GM18502 (cell line): ENCODE results near the gene DGKD.
A peak's percentile ranks its signal among the peaks of the same experiment; 100 is the strongest.

Source experiments
- ATAC-seq: cut with Tn5 transposase; IDR thresholded peaks from one replicate; pipeline ENCODE4 v1.9.1; 2021; ENCODE audit warnings: mild to moderate bottlenecking; ENCODE audit not compliant: unreplicated experiment, poor library complexity

Gene DGKD

DNA sequence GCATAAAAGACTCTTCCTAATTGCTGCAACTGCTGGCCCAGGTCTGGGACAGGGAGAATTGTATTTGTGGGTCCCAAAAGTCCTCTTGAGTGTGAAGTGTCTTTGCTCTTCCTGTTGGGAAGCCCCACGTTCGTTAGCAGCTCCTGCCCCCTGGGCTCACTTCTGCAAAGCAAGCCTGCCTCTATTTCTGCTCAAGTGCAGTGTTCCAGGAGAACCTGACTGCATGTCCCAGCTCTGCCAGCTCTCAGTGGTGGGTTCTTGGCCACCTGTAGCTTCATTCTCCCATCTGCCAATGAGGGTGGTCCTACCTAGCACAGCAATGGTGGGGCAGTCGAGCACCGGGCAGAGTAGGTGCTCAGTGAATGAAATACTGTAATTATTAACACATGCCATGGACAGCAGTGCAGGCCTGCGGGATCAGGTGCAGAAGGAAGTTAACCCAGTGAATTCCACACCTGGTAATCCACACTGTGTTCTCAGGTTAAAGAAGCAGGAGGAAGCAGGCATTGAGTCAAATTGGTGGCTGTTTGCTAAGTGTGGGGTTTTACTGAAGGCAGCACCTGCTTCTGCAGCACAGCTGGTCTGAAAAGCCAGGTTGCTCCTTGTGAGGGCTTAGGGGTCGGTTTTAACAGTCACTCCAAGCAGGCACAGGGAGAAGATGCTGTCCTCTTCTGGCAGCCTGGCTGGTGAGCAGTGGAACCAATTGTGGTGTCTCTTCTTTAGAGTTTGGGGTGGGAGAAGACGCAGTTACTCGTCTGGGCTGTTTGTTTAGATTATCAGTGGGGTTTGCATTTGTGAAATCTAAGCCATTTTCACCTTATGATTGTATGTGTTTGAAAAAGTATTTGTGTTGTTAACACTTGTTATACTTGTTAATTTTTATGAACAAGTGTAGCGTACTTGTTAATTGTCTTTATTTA lies 54.3 kb downstream of the DGKD start:
- no peak for ATAC-seq

DNA sequence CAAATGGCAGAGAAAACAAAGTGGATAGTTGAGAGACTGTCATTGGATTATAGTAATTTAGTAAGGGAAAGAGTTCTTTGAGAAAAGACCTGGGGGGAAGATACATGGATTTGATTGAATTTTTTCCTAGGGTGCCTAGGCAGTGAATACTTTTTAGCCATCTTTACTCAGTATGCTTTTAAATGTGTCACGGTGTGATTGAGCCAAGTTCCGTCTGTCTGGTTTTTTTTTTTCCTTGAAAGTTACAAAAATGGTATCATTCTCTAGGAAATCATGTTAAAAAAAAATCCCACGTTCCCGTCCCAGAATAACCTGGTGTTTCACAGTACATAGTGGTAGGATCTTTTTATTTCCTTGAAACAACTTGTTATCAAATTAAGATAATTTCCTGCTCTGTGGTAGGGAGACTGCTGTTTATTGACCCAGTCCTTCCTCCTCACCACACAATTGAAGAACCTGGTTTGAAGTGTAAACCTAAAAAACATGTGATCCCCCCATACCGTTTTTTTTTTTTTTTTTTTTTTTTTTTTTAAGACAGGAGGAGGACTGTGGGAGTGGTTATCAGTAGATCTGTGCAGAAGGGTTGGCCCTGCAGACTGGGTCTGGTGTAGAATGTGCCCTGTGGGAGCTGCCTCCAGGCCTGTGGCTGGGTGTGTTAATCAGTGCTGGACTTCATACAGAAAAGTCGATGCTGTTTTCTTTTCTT lies 55.1 kb downstream of the DGKD start:
- no peak for ATAC-seq

DNA sequence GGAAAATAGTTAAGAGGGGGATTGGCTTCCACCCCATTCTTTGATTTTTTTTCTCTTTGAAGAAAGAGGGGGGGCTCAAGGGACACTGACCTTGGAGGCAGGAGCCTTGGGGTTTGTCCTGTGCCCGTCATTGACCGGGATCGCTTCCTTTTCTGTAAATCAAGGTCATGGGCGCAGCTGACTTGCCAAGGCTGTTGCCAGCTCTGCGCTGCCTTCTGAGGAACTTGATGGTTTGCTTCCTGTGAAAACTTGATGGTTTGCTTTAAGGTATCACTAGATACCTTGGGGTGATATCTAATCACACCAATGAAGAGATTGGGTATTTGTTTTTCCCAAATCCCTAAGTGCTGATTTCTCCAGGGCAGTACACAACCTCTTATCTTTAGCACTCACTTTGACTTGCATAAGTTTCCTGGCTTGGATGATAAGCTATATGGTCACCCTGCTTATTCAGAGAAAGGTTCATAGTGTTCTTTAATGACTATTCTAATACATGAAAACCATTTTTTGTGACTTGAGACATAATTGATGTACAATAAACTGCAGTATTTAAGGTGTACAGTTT lies 56.0 kb downstream of the DGKD start:
- ATAC-seq: no peak

DNA sequence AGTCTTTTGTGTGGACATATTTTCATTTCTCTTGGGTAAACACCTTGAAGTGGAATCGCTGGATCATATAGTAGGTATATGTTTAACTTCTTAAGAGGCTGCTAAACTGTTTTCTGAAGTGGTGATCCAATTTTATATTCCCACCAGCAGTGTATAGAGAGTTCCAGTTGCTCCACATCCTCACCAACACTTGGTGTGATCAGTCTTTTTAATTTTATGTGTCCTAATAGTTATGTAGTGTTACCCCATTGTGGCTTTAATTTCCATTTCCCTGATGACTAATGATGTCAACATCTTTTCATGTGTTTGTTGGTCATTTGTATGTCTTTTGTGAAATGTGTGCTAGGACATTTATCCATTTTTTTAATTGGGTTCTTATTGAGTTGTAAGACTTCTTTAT lies 56.9 kb downstream of the DGKD start:
- no peak for ATAC-seq

DNA sequence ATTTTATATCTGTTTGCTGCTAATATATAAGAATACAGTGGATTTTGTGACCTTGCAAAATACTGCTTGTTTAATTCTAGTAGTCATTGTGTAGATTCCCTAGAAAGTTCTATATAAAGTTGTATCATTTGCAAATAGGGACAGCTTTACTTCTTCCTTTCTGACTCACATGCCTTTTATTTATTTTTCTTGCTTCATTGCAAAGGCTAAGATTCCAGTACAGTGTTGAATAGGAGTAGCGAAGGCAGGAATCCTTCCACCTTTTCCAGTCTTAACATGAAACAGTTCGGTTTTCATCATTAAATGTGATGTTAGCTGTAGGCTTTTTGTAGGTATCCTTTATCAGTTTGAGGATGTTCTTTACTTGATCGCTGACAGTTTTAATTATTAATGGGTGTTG lies 58.1 kb downstream of the DGKD start:
- no peak for ATAC-seq

DNA sequence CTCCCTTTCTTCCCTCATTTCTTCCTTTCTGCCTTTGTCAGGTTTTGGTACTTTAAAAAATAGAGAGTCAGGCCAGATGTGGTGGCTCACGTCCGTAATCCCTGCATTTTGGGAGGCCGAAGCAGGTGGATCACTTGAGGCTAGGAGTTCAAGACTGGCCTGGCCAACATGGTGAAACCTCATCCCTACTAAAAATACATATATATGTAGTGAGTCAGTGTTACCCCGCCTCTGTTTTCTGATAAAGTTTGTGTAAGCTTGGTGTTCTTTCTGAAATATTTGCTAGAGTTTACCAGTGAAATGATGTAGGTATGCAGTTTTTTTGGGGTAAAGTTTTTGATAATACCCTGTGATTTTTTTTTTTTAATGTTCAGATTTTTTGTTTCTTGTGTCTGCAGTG lies 58.8 kb downstream of the DGKD start:
- no peak for ATAC-seq

DNA sequence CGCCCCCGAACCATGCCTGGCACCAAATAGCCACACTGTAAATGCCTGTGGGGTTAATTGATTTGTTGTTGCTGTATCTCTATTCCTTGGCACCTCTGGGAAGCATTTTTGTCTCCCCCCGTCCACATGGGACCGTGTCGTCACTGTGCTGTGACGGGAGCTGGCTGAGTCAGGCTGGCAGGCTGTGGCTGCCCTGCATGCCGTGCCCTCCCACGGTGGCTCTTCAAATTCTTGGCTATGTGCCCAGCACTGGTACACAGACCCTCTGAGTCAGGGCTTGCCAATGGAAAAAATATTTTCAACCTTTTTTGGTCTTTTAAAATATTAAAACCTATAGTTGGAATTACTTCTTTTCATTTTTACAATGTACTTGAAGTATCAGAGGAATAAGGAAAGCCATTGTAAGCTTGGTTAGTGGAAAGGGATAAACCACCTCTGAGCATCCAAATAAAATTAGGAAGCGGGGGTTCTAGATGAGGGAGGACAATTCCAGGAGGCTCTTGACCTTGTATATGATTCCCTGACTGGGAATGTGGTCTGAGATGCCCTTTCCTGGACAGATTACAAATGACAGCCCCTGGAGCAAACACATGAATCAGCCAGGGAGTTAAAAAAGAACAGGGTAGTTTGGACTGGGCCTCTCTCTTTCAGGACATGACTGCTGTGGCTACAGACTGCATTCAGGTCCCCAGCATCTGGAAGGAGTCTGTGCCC lies 59.4 kb downstream of the DGKD start:
- ATAC-seq: no peak

DNA sequence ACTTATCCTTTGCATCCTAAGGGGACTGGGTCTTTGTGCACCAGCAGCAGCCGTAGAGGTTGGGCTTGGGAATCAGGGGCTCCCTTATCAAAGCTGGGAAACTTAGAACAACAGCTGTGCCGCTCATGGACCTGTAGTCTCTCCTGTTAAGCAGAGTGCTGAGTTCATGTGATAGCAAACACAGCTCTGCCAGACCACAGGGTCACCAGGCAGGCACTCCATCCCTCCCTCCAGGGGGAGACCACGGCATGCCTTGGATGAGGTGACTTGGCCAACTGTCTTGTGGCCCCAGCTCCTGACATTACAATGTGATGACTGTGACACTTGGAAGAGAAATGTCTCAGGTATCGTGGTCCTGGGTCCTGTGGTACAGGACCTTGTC lies 60.0 kb downstream of the DGKD start:
- ATAC-seq: no peak

DNA sequence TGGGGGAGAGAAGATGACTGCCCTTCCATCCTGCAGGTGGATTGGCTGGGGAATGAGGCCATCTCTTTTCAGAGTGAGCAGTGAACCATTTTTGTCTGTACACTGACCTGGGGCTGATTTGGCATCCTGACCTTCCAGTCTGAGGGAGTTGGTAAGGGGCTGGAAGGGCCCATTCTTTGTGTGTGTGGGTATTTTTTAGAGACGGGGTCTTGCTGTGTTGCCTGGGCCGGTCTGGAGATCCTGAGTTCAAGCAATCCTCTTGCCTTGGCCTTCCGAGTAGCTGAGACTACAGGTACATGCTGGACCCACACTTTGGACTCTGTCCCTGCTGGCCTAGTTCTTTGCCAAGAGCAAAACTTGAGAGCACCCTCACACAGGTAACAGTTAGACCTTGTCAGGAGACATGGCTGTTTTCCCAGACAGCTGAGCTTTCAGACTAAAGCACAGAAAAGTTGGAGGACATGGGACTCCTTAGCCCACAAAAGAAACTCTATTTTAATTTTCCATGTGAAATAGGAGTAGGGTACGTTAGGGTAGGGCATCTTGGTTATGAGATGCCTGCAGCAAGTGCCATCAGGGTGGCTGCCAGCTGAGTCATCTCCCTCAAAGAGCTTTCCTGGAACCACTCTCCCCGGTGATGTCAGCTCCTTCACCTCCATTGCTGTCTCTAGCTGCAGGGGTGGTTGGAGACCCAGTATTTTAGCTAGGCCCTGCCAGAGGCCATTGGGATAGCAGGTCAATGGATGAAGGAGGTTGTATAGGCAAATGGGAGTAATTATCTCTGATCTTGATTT lies 60.7 kb downstream of the DGKD start:
- ATAC-seq: no peak

DNA sequence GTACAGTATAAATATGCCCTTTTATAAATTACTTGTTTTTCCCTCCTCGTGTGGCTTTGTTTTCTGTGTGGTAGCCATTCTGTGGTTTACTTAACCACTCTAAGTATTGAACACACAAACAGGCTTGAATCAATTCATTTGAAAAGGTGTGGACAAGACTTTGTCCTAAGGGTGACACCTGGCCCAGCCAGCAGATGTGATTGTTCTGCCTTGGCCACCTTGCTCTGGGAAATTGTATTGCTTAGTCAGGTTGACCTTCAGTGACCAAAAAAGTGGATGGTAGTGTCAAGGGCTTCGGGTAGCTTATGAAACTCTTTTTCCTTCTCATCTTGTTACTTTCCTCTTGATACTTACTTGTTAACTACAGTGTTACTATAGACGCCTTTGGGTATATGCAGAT lies 61.9 kb downstream of the DGKD start:
- no peak for ATAC-seq

DNA sequence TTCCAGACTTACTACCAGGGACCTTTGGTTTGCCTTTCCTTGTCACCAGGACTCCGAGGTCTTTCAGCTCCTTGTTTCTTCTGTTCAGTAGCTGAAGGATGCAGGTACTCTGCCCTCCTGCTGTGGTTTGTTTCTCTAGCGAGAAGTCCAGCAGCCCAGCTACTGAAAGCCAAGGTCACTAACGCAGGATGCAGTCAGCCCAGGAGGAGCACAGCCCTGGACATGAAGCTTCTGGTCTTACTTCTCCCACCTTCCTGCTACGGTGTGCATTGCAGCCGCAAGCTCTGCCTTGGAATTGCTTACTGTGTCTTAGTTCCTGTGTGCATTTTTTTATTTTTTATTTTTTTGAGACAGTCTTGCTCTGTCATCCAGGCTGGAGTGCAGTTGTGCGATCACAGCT lies 62.4 kb downstream of the DGKD start:
- ATAC-seq: no peak

DNA sequence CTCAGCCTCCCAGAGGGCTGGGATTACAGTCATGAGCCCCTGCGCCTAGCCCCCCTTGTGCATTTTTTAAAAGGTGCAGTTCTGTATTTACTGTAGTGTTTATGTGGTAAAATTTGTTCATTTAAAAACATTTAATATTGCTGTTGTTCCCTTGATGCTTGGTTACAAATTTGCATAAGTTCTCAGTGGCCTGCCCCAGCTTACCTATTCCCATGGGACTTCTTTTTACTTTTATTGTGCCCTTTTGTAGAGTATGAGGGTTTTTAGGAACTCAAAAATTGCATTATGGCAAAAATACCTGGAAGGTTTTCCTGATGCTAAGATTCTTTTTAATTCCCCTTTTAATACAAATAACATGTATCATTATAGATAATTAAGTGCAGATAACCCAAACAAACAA lies 63.0 kb downstream of the DGKD start:
- no peak for ATAC-seq

DNA sequence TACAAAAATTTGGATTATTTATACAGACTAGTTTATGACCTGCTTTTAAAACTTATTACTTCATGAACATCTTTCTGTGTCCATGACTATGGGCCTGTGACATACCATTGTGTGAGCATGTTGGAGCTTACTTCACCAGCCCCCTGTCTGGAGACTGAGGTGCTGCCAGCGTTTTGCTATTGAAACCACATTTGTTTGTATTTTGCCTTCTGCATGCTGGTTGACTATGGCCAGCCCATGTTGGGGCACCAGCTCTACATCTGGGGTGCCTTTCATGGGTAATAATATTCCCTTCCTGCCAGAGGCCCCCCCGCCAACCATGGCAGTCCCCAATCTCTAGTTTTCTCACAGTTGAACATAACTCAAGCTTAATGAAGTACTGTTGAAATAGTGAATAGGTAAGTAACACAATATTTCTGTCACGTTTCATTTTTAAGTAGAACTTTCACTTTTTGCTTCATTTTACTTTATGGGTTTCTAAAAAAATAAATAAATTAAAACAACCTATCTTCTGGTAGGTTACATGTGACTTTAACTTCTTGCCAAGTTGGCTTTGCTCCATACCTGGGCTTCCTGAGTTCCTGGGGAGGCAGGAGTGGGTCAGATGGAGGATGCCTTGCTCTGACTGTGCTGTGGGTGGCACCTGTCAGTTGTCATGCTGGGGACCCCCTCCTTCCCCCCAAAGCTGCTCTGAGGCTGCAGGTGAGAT lies 63.9 kb downstream of the DGKD start:
- ATAC-seq: no peak

DNA sequence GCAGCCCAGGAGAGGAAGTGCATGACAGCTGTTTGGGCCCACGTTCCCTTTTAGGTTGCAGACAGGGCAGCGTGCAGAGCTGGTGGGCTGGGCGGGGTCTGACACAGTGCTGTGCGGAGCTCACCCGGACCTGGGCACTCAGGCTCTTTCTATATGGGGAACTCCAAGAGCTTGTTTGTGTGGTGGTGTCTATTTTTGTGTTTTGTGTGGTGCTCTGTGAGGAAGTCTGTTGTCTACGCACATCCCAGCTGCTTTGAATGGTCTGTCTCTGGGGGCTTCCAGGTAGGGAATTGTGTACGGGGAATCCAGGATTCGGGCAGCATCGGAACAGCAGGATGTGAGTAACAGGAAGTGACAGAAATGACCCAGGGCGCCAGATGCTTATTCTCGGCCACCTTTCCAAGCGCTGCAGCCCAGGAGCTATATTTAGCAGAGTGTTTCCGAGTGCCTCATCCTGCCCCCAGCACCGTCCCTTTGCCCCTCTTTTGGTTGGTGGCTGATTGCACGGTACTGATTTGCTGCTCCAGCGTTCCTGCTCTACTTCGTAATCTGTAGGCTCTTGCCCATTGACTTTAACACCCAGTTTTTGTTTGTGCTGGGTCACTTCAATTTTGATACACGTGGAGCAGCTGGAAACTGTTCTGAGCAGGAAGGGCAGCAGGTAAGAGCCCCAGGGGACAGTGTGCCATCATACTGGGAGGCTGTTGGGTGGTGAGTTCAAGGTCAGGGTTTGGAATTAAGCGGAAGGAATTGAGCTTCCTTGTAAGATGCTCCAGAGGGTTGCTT lies 64.7 kb downstream of the DGKD start:
- ATAC-seq: peak; percentile 53

DNA sequence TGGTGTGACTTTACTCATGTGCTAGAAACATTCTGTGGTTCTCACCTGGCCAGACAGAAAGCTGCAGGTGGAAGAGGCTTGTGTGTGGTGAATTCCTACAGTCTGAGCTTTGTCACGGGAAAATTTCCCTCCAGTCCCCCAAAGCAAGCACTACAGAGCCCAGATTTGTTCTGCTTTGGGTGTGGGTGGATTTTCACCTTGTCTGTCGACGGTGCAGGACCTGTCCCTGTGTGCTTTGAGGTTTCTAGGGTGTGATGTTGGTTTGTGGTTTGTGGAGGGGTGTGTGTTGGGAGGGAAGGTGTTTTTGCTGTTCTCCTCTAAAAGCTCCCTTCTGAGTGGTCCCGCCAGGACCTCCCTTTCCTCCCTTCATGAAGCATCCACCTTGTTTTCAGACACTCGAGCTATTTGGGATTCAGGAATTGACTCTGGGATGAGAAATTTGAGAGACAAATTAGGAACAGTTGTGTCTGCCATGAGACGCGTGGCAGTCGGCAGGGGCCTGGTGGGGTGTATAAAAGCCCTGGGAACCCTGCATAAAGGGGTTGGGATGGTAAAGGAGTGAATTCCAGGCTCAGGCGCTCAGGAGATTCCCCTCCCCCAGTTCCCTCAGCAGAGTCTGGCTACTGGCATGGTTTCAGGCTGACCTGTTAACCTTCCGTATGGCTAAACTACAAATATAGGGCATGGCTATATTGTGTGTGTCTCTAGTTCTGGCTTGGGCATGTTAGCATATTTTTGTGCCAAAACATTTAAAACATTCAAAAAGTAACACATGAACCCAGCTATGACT lies 65.5 kb downstream of the DGKD start:
- ATAC-seq: no peak

DNA sequence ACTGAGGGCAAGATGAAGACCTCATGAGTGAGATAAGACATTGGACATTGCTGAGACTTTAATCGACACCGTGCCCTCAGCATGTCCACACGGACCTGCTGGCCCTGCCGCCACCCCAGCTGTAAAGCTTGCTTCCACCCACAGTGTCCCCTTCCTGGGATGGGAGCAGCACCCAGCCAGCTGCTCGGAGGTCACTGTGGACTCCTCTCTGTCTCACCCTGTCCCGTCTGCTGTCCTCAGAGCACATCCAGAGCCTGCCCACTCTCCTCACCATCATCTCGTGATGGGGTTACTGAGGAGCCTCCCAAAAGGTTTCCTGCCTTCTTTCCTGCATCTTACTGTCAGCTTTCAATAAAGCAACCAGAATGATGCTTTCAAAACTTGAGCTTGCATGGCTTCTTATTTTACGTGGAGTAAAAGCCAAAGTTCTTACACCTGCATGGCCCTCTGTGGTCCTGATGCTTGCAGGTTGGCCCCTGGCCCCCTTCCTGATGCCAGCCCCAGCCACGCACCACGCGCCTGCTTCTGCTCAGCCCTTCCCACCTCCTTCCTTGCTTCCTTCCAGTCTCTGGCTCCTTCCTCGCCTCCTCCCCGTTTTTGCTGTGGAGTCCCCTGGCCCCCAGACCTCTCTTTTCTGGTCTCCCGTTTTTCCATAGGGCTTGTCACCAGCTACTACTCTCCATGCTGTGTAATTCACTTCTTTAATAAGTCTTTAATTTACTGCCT lies 67.0 kb downstream of the DGKD start:
- no peak for ATAC-seq

DNA sequence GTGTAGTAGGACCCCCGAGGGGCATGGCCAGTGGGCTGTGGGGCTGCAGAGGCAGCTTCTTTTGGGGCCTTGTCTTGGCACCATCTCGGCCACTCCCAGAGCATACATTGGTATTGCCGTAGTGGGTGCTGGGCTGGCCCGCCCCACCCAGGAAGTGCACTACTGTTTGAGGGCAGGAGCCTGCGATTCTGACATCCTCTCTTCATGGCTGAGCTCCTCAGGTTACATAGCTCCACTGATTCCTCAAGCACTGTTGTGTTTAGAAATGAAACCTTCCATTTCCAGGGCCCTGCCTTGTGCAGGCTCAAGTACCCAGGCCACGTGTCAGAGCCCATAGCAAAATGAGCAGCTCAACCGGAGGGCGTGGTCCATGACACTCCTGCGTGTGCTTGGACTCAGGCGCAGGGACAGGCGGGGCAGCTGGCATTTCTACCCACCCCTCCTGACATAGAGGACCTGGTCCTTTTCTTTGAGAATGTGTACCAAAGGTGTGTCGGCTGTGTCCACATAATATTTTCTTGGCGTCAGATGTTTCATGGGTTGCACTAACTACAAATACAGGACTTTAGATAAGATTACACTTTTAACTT lies 67.9 kb downstream of the DGKD start:
- peak; percentile 63 for ATAC-seq
